Measurements from ENCODE around the gene LRP5. TPM values are rescaled to one million over a fixed set of nuclear protein-coding genes. Genes with fewer than 3 reads are reported as not detected.

The LRP5 gene
- total RNA-seq, 4 donors from 2014 or later = 19.1 to 86.2 (median 43.9) TPM

DNA sequence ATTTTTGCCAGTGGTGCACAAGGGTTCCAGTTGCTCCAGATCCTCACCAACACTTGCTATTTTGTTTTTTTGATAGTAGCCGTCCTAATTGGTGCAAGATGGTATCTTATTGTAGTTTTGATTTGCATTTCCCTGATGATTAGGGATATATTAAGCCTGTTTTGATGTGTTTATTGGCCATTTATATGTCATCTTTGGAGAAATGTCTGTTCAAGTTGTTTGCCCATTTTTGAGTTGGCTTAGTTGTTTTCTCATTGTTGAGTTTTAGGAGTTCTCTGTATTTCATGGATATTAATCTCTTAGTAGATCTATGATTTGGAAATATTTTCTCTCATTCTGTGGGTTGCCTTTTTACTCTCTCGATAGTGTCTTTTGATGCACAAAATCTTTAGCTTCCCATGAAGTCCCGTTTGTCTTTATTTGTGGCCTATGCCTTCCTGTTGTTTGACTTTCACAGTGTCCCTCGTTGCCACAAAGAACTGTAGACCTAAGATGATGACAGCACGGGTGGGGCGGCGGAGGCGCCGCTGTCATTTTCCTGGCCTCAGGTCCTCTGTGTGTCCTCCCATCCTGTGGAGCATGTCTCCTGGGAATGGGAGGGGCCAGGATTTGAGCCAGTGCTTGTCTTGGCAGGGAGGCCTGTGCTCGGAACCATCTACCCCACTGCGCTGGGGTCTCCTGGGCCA lies 33.5 kb downstream of the LRP5 start:
- Histone ChIP-seq H3K4me1 (peaks cover 0 to 17% of the 10 kb centered on the region in 2 donors), H3K36me3 (no peaks in the 10 kb centered on the region), H3K27me3 (no peaks in the 10 kb centered on the region), H3K27ac (peak overlapping the region; percentile 35 to 48), H3K9me3 (no peaks in the 10 kb centered on the region), H3K4me3 (no peak overlapping the region)
- TF ChIP-seq POLR2A (IDR thresholded peaks at IDR 0.05) = no peak
- TF ChIP-seq, protein P1, sequence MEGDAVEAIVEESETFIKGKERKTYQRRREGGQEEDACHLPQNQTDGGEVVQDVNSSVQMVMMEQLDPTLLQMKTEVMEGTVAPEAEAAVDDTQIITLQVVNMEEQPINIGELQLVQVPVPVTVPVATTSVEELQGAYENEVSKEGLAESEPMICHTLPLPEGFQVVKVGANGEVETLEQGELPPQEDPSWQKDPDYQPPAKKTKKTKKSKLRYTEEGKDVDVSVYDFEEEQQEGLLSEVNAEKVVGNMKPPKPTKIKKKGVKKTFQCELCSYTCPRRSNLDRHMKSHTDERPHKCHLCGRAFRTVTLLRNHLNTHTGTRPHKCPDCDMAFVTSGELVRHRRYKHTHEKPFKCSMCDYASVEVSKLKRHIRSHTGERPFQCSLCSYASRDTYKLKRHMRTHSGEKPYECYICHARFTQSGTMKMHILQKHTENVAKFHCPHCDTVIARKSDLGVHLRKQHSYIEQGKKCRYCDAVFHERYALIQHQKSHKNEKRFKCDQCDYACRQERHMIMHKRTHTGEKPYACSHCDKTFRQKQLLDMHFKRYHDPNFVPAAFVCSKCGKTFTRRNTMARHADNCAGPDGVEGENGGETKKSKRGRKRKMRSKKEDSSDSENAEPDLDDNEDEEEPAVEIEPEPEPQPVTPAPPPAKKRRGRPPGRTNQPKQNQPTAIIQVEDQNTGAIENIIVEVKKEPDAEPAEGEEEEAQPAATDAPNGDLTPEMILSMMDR (IDR thresholded peaks at IDR 0.05) = no peak
- intact Hi-C loops (cut with DNase I; ENCODE audit: low total_unique reads) = no loop called here
- DNase-seq = peak in 1 of 2 donors; percentile 47

DNA sequence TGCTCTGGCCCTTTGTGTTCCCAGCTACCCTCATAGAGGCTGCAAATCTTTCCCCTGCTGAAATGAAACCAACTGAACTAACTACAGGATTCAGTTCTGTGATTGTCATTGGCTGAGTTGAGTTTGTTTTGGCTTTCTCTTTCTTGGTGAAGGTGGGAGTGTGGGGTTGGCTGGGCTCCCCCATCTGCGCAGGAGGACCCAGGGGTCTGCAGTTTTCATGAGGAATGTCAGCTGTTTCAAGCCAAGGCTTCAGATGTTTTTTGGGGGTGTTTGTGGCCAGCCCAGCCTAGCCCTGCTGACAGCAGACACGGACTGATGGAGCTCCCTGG lies 34.0 kb downstream of the LRP5 start:
- no peaks in the 10 kb centered on the region for H3K36me3 ChIP-seq
- intact Hi-C loops (cut with DNase I; ENCODE audit: low total_unique reads) = no loop called here
- H3K4me1 ChIP-seq = peaks cover 0 to 17% of the 10 kb centered on the region in 2 donors
- peak overlapping the region; percentile 35 to 48 for H3K27ac ChIP-seq
- H3K4me3 ChIP-seq = no peak overlapping the region
- no peak for DNase-seq
- no peaks in the 10 kb centered on the region for H3K27me3 ChIP-seq
- H3K9me3 ChIP-seq = no peaks in the 10 kb centered on the region
- TF ChIP-seq, protein P1 (IDR thresholded peaks at IDR 0.05) = no peak
- TF ChIP-seq POLR2A (IDR thresholded peaks at IDR 0.05) = no peak

DNA sequence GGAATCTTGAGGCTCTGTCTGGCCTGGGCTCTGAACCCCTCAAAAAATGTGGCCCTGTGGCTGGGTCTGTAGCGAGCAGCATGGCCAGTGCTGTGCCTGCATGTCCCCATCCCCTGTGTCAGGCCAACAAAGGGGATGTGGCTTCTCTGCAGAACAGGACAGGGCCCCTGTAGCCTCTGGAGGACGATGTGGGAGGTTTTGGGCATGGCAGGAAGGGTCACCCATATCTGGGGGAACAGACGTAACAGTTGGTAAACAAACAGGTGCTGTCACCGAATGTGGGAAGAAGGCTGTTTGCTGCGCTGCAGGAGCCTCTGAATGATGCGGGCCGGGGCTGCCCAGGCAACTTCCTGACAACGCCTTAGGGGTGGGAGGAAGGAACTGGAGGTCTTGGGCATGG lies 35.0 kb downstream of the LRP5 start:
- Histone ChIP-seq H3K27me3 (no peaks in the 10 kb centered on the region), H3K4me3 (no peak overlapping the region), H3K36me3 (no peaks in the 10 kb centered on the region), H3K9me3 (no peaks in the 10 kb centered on the region), H3K4me1 (peaks cover 0 to 11% of the 10 kb centered on the region in 2 donors), H3K27ac (no peak overlapping the region)
- intact Hi-C loops (cut with DNase I; ENCODE audit: low total_unique reads) = no loop called here
- no peak for DNase-seq
- TF ChIP-seq, protein P1 (IDR thresholded peaks at IDR 0.05) = no peak
- no peak for TF ChIP-seq POLR2A (IDR thresholded peaks at IDR 0.05)

DNA sequence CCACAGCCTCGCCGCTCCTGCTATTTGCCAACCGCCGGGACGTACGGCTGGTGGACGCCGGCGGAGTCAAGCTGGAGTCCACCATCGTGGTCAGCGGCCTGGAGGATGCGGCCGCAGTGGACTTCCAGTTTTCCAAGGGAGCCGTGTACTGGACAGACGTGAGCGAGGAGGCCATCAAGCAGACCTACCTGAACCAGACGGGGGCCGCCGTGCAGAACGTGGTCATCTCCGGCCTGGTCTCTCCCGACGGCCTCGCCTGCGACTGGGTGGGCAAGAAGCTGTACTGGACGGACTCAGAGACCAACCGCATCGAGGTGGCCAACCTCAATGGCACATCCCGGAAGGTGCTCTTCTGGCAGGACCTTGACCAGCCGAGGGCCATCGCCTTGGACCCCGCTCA lies 35.5 kb downstream of the LRP5 start:
- H3K27me3 ChIP-seq = no peaks in the 10 kb centered on the region

More for the DNA sequence above, 35.5 kb downstream of the LRP5 start:
- intact Hi-C loops (cut with DNase I; ENCODE audit: low total_unique reads) = no loop called here
- peaks cover 0 to 15% of the 10 kb centered on the region in 2 donors for H3K4me1 ChIP-seq
- no peak overlapping the region for H3K4me3 ChIP-seq
- TF ChIP-seq POLR2A (IDR thresholded peaks at IDR 0.05) = no peak
- TF ChIP-seq, protein P1 (IDR thresholded peaks at IDR 0.05) = no peak
- no peaks in the 10 kb centered on the region for H3K36me3 ChIP-seq
- no peak overlapping the region for H3K27ac ChIP-seq
- DNase-seq = no peak
- H3K9me3 ChIP-seq = no peaks in the 10 kb centered on the region
